Measurements from ENCODE around the gene CHMP1A. TPM values are rescaled to one million over a fixed set of nuclear protein-coding genes. Genes with fewer than 3 reads are reported as not detected.

Gene CHMP1A
- total RNA-seq, 1 experiment from 2014 or later = 108 TPM

- H3F3A ChIP-seq (ENCODE audit: low read length, unreplicated experiment) = no peaks in the 10 kb centered on the region
- H3K4me3 ChIP-seq (ENCODE audit: low read length) = no peak overlapping the region
- H3K79me2 ChIP-seq (ENCODE audit: low read length) = no peaks in the 10 kb centered on the region
- no peak overlapping the region for H3K4me2 ChIP-seq (ENCODE audit: low read length)
- POLR2A ChIA-PET (ENCODE audit: unreplicated experiment) = no interaction called here
- CTCF ChIA-PET = no interaction called here
- intact Hi-C loops (cut with micrococcal nuclease) = no loop called here
- H3K4me1 ChIP-seq (ENCODE audit: insufficient read depth, low read length) = peaks cover 10% of the 10 kb centered on the region
- H4K20me1 ChIP-seq (ENCODE audit: low read length) = no peaks in the 10 kb centered on the region
- no peak overlapping the region for H2AFZ ChIP-seq (ENCODE audit: low read length)
- DNase-seq (no peak), ATAC-seq (no peak)
- H3K9me3 ChIP-seq (ENCODE audit: low read length) = no peaks in the 10 kb centered on the region
- H3K36me3 ChIP-seq (ENCODE audit: low read depth, low read length) = no peaks in the 10 kb centered on the region; the same call in 1 of the 2 replicates
- TF ChIP-seq EZH2phosphoT487 (IDR thresholded peaks at IDR 0.05; ENCODE audit: borderline replicate concordance, low read length) = no peak
- H3K27ac ChIP-seq (ENCODE audit: low read length) = no peak overlapping the region
- no peaks in the 10 kb centered on the region for H3K27me3 ChIP-seq (ENCODE audit: low read length)
- H3K9me2 ChIP-seq (replicated peaks; ENCODE audit: low read length) = no peaks in the 10 kb centered on the region
- no peak overlapping the region for H3K9ac ChIP-seq (ENCODE audit: low read length)
- no TSS peak for BruUV-seq (replicated peaks)
These were observed 59.3 kb downstream of the CHMP1A start for GRCh38 chr16:89598199-89598598.

GRCh38 chr16:89596957-89597649 lies 60.4 kb downstream of the CHMP1A start:
- Histone ChIP-seq H3K27ac (ENCODE audit: low read length) (no peak overlapping the region), H3K36me3 (ENCODE audit: low read depth, low read length) (no peaks in the 10 kb centered on the region; the same call in 1 of the 2 replicates), H3K9ac (ENCODE audit: low read length) (no peak overlapping the region), H3K9me2 (replicated peaks; ENCODE audit: low read length) (no peaks in the 10 kb centered on the region), H3K9me3 (ENCODE audit: low read length) (no peaks in the 10 kb centered on the region), H4K20me1 (ENCODE audit: low read length) (no peaks in the 10 kb centered on the region), H3F3A (ENCODE audit: low read length, unreplicated experiment) (no peaks in the 10 kb centered on the region), H3K4me1 (ENCODE audit: insufficient read depth, low read length) (peaks cover 4% of the 10 kb centered on the region), H3K79me2 (ENCODE audit: low read length) (no peaks in the 10 kb centered on the region), H3K27me3 (ENCODE audit: low read length) (no peaks in the 10 kb centered on the region), H2AFZ (ENCODE audit: low read length) (no peak overlapping the region), H3K4me2 (ENCODE audit: low read length) (no peak overlapping the region), H3K4me3 (ENCODE audit: low read length) (no peak overlapping the region)
- CTCF ChIA-PET = no interaction called here
- intact Hi-C loops (cut with micrococcal nuclease) = no loop called here
- DNase-seq (no peak), ATAC-seq (no peak)
- POLR2A ChIA-PET (ENCODE audit: unreplicated experiment) = no interaction called here
- BruUV-seq (replicated peaks) = no TSS peak
- TF ChIP-seq EZH2 (IDR thresholded peaks at IDR 0.05; ENCODE audit: low read length, unreplicated experiment) = no peak

DNA sequence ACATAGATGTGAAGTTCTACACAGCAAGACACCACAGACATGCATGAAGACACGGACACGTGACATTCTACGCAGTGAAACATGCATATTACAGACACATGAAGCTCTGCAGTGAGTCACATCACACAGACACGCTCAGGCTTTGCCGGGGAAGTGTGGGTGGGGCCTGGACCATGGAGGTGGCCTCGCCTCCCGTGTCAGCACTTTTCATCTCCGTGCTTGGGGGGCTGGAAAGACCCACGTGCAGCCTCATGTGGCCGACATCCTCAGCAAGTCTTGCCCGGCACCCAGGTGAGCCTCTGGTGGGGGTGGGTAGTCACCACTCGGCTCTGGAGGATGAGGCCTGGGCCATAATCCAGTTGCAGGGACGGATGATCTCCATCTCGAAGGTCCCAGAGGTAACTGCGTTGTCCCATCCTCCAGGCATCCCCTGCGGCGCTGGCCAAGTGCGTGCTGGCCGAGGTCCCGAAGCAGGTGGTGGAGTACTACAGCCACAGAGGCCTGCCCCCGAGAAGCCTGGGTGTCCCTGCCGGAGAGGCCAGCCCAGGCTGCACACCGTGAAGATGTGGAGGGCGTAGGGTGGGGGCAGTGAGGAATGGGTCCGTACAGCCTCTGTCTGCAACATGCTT lies 61.3 kb downstream of the CHMP1A start:
- Histone ChIP-seq H4K20me1 (ENCODE audit: low read length) (no peaks in the 10 kb centered on the region), H3K4me3 (ENCODE audit: low read length) (no peak overlapping the region), H3K9me2 (replicated peaks; ENCODE audit: low read length) (no peaks in the 10 kb centered on the region), H2AFZ (ENCODE audit: low read length) (no peak overlapping the region), H3K79me2 (ENCODE audit: low read length) (no peaks in the 10 kb centered on the region), H3K4me1 (ENCODE audit: insufficient read depth, low read length) (no peaks in the 10 kb centered on the region), H3K4me2 (ENCODE audit: low read length) (no peak overlapping the region), H3F3A (ENCODE audit: low read length, unreplicated experiment) (no peaks in the 10 kb centered on the region), H3K9me3 (ENCODE audit: low read length) (no peaks in the 10 kb centered on the region), H3K36me3 (ENCODE audit: low read depth, low read length) (no peaks in the 10 kb centered on the region; the same call in 1 of the 2 replicates), H3K27ac (ENCODE audit: low read length) (no peak overlapping the region), H3K9ac (ENCODE audit: low read length) (no peak overlapping the region), H3K27me3 (ENCODE audit: low read length) (no peaks in the 10 kb centered on the region)
- no peak for ATAC-seq
- no TSS peak for BruUV-seq (replicated peaks)
- TF ChIP-seq, protein P1, sequence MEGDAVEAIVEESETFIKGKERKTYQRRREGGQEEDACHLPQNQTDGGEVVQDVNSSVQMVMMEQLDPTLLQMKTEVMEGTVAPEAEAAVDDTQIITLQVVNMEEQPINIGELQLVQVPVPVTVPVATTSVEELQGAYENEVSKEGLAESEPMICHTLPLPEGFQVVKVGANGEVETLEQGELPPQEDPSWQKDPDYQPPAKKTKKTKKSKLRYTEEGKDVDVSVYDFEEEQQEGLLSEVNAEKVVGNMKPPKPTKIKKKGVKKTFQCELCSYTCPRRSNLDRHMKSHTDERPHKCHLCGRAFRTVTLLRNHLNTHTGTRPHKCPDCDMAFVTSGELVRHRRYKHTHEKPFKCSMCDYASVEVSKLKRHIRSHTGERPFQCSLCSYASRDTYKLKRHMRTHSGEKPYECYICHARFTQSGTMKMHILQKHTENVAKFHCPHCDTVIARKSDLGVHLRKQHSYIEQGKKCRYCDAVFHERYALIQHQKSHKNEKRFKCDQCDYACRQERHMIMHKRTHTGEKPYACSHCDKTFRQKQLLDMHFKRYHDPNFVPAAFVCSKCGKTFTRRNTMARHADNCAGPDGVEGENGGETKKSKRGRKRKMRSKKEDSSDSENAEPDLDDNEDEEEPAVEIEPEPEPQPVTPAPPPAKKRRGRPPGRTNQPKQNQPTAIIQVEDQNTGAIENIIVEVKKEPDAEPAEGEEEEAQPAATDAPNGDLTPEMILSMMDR (conservative IDR thresholded peaks at IDR 0.05; ENCODE audit: low read depth, low read length) = no peak
- no peak for TF ChIP-seq EZH2phosphoT487 (IDR thresholded peaks at IDR 0.05; ENCODE audit: borderline replicate concordance, low read length)
- no peak for TF ChIP-seq EZH2 (IDR thresholded peaks at IDR 0.05; ENCODE audit: low read length, unreplicated experiment)
- ChIA-PET POLR2A (ENCODE audit: unreplicated experiment) (no interaction called here), CTCF (no interaction called here)
- intact Hi-C loops (cut with micrococcal nuclease) = no loop called here
- DNase-seq = no peak

All from PC-3 (cell line).